CD4-positive, alpha-beta T cell treated with Interleukin-17A for 4 hours (primary cell): ENCODE data around the gene SLC25A36.
"Not testable (repeated sequence)": the region's sequence is repeated elsewhere in the genome, so short reads cannot be mapped to it uniquely, and the experiment has no call there.

Experiments used
- DNase-seq: peaks from one replicate; pipeline ENCODE4 v3.0.0-alpha.2; 2020; ENCODE audit warnings: mixed read lengths

Gene SLC25A36

GRCh38 chr3:140933109-140933508 is 8.5 kb upstream of the SLC25A36 start:
- DNase-seq: no peak

GRCh38 chr3:140933552-140933951 is 8.1 kb upstream of the SLC25A36 start:
- DNase-seq: no peak

GRCh38 chr3:140939305-140939704 is 2.3 kb upstream of the SLC25A36 start:
- not testable (repeated sequence) for DNase-seq

DNA sequence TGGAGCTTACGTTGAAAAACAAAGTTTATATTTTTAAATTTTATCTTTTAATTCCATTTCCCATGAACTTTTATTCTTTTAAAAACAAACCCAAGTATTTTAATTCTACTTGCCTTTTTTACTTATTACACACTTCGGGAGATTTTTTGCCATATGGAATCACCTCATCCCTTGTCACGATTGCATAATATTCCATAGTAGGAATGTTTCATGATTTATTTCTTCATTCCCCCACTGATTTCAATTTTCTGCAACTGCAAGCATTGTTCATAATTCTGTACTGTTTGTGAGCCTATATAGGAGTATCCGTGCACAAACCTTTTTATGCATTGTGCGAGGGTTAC is 574 bp upstream of the SLC25A36 start:
- DNase-seq: no peak

GRCh38 chr3:140942221-140943104 is 827 bp downstream of the SLC25A36 start:
- DNase-seq: peak; percentile 48

DNA sequence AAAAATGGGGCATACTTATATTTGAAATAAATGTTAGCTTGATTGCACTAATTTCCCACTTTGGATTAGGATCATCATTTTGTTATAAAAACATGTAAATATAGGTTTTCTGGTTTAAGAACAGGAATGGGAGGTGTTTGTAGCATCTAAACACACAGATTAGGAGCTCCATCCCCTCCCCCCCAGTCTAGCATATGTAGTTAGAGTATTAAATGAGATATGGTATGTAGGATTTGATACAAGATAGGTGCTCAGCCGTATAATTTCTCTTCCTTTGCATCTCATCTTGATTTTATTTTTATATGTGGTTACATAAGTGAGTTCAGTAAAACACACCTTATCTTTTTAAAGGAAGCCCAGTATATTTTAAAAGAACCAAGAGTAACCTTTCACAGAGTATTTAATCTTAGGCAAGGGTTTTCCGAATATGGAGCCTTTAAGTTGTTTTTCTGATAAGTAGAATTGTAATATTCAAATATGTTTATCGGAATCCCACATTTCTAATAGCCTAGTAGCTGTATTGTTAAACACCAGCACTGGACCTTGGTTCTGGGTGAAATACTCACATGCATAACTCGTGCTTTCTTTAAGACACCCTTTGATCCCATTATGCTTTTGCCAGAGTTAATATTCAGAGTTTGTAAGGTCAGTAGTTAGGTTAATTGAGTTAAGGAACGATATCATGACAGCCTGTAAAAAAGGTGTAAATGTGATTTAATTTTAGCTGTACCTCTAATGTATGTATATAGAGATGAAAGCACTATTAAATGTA is 2.3 kb downstream of the SLC25A36 start:
- no peak for DNase-seq

DNA sequence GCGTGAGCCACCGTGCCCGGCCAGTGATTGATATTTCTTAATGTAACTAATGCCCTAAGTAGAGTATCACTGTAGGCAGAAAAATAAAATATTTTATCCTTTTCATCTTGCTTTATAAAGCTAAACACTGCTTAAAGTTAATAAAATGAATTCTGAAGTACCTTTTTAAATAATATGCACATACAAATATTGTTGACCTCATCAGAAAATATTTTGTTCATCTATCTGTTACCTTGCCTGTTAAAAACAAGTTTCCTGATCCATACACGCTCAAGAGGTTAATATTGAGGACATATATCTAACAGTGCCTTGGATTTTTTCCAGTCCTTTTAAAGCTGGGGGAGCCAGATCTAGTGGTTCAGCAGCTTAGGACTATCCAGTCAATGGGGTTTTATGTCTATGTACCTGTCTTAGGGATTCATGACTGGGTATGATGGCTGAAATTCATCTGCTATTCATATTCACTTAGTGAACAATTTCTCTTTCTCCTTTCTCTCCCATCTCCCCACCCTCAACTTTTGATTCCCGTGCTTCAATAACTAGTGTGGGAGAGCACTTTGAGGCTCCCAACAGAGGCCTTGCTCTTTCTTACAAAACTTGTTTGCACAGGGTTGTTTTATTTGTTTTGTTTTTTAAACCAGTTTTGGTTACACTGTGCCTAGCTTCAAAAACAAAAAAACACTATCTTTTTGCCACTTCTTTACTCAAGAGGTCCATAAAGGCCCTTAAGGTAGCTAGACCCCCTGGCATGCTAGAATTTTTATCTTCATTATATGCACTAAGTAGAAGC is 7.0 kb downstream of the SLC25A36 start:
- no peak for DNase-seq

- no peak for DNase-seq
Measured at GRCh38 chr3:140950144-140950543, 8.5 kb downstream of the SLC25A36 start.

DNA sequence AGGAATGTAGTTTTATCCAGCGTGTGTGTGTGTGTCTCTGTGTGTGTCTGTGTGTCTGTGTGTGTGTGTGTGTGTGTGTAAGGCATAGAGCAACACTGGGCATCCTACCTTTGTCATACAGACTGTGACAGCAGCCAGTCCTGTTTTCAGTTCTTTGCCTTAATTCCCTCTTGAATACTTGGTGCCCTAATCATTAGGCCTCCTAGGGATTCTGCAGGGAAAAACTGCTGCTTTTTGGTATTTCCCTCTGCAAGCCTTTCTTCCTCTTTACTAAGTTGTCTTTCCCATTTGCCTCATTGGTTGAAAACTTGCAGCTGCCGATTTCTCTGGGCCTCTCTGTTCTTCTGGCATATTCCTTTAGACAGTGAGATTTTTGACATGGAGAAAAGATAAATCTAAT is 9.2 kb downstream of the SLC25A36 start:
- DNase-seq: no peak

DNA sequence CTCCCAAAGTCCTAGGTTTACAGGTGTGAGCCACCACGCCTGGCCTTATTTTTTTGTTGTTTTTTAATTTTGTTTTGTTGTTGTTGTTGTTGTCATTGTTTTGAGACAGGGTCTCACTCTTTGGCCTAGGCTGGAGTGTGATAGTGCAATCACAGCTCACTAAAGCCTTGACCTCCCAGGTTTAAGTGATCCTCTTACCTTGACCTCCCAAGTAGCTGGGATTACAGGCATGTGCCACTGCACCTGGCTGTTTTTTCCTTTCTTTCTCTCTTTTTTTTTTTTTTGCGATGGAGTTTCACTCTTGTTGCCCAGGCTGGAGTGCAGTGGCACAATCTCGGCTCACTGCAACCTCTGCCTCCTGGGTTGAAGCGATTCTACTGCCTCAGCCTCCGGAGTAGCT is 10.1 kb downstream of the SLC25A36 start:
- not testable (repeated sequence) for DNase-seq

GRCh38 chr3:140953028-140953960 is 11.7 kb downstream of the SLC25A36 start:
- DNase-seq: no peak

DNA sequence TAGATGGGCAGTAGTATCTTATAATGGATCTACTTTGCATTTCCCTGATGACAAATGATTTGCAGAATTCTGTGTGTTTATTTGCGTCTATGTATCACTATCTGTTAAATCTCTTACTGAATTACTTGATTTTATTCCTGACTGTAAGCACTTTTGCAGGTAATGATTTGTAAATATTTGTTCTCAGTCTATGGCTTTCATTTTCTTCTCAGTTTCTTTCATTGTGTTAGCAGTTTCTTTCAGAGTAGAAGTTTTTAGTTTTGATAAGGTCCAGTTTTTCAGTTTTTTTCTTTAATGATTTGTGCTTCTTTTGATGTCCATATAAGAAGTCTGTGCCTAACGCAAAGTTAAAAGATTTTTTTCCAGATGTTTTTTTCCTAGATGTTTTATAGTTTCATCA is 12.9 kb downstream of the SLC25A36 start:
- no peak for DNase-seq

- DNase-seq: no peak
Measured at GRCh38 chr3:140955645-140956044, 14.0 kb downstream of the SLC25A36 start.

GRCh38 chr3:140956058-140956835 is 14.6 kb downstream of the SLC25A36 start:
- DNase-seq: no peak

- DNase-seq: no peak
Measured at GRCh38 chr3:140972833-140973232, 31.2 kb downstream of the SLC25A36 start.

GRCh38 chr3:140974900-140975299 is 33.3 kb downstream of the SLC25A36 start:
- DNase-seq: no peak

- no peak for DNase-seq
Measured at GRCh38 chr3:140980663-140981062, 39.0 kb downstream of the SLC25A36 start.

- DNase-seq: not testable (repeated sequence)
Measured at GRCh38 chr3:140987792-140988191, 46.2 kb downstream of the SLC25A36 start.

DNA sequence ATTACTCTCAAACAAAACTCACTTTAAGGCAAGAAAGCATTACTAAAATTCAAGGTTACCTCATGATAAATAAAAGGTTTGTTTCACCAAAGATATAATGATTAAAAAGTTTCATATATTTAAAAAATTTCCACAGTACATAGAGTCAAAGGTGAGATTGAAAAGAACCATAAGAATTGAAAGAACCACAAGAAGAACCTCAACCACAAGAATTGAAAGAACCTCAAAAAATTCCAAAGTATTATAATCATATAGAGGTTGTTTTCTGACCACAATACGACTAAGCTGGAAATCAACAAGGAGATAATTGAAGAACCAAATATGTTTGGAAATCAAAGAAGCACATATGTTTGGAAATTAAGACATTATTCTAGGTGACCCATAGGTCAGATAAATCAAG is 52.7 kb downstream of the SLC25A36 start:
- no peak for DNase-seq

GRCh38 chr3:140994861-140995260 is 53.2 kb downstream of the SLC25A36 start:
- not testable (repeated sequence) for DNase-seq

DNA sequence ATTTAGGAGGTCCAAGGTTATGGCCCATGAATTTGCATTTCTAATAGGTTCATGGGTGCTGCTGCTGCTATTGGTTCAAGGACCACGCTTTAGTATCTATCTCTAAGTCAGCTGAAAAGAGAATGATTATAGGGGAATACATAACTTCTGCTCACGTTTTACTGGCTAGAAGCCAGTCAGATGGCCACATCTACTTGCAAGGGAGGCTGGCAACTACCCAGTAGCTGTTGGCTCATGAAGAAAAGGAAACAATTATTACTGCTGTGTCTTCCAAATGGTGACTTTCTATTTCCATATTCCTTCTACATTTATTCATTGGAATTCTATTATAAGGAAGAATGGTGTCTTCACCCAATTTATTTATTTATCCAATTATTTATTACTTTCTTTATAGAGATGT is 54.2 kb downstream of the SLC25A36 start:
- no peak for DNase-seq
